Adrenal gland (tissue), 5 donors: Measurements from ENCODE around the gene CAMK1D.

ENCODE experiments used
- POLR2A ChIP-seq, 2 donors: fragments of 450-650 bp; IDR thresholded peaks; one replicate each; pipeline ENCODE4 v1.6.1; 2017; ENCODE audit warnings: antibody characterized with exemption in 2 of 2, mild to moderate bottlenecking in 2 of 2, moderate library complexity in 1 of 2
- TF ChIP-seq, protein P1 (sequence below), 6 experiments: fragments of 450-650 bp in 4 of 6; fragments of 200-600 bp in 2 of 6; sonication (generic) in 1 of 6; IDR thresholded peaks; 1 replicate in 5 of 6; 2 replicates in 1 of 6; pipeline versions ENCODE4 v1.5.1 to v1.8.0; 2016 to 2021; ENCODE audit warnings: antibody characterized with exemption in 6 of 6, mild to moderate bottlenecking in 2 of 6, moderate library complexity in 1 of 6
- donor health status: DM: no; HTN: no; CAD: no.

DNA sequence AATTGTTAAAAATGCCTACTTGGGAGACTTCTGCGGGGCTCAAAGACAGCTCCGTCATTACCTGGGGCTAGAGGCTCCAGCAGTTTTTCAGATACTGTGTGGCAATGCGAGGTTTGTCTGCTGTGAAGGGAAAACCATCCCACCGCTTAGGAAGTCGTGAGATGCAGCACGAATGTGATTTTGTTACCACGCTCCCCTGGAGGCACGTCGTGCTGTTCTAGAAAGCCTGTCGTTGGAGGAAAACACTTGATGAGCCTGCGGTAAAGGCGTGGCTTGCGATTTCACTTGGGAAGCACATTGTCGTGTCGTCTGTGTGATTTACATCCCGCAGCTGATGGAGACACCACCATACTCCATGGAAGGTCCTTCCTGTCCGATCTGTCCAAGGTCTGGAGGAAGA, 39.3 kb downstream of the CAMK1D start:
- TF ChIP-seq, protein P1, sequence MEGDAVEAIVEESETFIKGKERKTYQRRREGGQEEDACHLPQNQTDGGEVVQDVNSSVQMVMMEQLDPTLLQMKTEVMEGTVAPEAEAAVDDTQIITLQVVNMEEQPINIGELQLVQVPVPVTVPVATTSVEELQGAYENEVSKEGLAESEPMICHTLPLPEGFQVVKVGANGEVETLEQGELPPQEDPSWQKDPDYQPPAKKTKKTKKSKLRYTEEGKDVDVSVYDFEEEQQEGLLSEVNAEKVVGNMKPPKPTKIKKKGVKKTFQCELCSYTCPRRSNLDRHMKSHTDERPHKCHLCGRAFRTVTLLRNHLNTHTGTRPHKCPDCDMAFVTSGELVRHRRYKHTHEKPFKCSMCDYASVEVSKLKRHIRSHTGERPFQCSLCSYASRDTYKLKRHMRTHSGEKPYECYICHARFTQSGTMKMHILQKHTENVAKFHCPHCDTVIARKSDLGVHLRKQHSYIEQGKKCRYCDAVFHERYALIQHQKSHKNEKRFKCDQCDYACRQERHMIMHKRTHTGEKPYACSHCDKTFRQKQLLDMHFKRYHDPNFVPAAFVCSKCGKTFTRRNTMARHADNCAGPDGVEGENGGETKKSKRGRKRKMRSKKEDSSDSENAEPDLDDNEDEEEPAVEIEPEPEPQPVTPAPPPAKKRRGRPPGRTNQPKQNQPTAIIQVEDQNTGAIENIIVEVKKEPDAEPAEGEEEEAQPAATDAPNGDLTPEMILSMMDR (IDR thresholded peaks at IDR 0.05) = no peak
- TF ChIP-seq POLR2A (IDR thresholded peaks at IDR 0.05) = no peak
